Measurements from ENCODE around the gene AQP7.
"Not testable (repeated sequence)": the region's sequence is repeated elsewhere in the genome, so short reads cannot be mapped to it uniquely, and the experiment has no call there.

AQP7 gene

DNA sequence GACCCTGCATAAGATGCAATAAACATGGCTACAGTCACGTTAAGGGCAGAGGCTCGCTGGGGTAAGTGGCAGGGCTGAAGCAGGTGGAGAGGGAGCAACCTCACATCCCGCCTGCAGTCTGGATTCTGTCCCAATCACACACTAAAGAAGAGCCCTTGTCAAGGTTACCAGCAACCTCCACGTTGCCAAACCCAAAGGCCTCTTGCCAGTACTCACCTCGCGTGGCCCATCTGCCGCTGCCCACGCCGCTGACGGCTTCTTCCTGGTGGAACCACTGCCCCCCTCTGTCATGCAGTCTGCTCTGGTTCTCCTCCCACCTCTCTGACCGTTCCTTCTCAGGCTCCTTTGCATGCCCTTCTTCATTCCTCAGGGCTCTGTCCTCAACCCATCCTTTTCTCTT, 8.8 kb downstream of the AQP7 start:
- DNase-seq: no peak

DNA sequence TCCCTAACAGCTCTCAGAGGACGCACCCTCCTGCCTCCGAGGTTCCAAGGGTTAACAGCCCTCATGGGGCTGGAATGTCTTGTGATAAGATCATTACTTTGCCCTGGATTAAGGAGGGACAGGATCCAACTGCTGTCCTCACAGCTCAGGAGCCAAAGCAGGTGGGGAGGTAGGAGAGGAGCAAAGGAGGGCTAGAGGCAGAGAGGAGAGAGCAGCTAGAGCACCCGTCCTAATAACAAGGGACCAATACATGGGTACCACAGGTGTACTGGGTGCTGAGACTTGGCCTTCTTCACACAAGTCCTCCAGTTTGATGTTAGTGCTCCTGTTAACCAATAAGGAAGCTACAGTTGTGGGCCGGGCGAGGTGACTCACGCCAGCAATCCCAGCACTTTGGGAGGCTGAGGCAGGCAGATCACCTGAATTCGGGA, 9.8 kb downstream of the AQP7 start:
- DNase-seq: not testable (repeated sequence)

DNA sequence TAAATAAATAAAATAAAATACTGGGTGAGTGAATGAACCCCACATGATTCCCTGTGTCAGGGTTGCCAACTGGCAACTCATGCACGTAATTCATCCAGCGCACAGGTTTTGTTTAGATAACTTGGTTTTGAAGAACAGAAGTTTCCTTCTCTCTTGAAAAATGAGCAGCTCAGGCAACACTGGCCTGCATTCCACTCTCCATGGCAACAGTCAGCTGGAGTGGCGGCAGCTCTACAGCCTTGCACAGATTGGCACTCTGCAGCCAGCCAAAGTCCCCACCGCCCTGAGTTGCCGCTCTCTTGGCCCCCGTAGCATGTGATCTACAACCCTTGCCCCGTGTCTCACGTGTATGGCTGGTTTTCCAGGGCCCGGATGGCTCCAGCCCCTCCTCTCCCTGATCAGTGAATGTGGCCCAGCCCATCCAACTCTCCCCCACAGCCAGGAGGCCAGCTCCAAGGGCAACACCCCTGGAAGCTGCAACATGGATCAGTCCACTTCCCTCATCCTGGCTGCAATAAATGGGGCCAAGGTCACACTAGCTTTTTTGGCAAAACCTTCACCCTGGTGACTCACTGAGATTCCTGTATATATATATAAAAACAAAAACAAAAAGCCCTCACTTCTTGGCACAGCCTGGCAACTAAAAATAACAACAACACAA, 11.1 kb downstream of the AQP7 start:
- DNase-seq: not testable (repeated sequence)

DNA sequence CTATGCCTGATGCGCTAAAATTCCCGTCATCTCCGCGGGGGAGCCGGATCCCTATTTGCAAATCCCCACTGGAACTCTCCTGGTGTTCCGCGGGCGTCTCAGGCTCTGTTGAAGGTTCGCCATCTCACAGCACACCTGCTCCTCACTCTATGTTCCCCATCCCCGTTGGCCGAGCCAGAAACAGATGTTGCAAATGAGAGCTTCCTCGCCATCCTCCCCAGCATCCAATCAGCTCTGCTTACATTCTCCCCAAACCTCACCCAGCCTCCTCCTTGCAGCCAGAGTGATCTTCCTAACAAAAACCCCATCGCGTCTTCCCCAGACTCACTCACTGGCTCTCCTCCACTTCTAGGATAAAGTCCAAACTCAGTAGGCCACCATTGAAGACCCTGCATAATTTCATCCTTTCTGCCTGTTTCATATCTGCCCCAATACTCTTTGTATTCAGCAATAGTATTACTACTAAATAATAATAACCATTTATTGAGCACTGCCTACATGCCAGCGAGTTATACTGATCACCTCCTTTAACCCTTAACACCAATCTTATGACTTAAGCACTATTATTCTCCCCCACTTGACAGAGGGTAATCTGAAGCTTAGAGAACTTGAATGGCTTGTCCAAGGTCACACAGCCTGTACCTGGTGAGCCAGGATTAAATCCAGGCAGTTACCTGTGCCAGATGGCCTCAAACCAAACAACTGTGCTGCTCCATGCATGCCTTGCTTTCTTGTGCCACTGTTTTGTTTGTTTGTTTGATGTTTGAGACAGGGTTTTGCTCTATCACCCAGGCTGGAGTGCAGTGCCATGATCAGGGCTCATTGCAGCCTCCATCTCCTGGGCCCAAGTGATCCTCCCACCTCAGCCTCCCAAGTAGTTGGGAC, 14.0 kb downstream of the AQP7 start:
- no peak for DNase-seq

DNA sequence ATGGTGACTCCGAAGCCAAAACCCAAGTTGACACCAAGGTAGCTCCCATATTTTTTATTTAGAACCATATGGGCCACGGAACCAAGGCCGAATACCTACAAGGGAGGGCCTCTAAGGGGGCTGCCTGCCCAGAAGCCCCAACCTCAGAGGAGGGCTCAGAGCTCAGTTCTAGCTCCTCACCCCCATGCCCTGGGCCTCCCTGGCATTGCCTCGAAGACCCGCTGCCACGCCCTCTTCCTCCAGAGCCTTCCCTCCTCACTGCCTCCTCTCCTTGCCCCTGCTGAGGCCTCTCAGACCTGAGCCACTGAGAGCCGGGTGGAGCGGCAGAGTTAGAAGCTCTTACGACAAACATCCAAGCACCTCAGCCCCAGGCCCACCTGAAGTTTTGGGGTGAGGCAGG, 15.4 kb downstream of the AQP7 start:
- not testable (repeated sequence) for DNase-seq

DNA sequence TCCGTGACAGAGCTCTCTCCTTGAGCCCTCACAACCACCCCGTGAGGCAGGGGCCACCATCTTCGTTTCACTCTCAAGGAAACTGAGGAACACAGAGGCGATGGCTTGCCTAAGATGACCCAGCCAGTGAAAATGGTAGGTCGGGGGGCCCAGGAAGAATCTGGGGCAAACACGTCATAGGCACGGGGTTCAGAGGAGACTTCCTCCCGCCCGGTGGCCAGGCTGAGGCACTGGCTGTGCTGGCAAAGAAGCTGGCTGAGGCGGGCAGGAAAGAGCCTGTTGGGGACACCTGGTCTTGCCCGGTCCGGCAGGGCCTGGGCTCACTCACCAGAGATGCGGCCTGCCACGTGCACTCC, 15.7 kb downstream of the AQP7 start:
- DNase-seq: not testable (repeated sequence)

DNA sequence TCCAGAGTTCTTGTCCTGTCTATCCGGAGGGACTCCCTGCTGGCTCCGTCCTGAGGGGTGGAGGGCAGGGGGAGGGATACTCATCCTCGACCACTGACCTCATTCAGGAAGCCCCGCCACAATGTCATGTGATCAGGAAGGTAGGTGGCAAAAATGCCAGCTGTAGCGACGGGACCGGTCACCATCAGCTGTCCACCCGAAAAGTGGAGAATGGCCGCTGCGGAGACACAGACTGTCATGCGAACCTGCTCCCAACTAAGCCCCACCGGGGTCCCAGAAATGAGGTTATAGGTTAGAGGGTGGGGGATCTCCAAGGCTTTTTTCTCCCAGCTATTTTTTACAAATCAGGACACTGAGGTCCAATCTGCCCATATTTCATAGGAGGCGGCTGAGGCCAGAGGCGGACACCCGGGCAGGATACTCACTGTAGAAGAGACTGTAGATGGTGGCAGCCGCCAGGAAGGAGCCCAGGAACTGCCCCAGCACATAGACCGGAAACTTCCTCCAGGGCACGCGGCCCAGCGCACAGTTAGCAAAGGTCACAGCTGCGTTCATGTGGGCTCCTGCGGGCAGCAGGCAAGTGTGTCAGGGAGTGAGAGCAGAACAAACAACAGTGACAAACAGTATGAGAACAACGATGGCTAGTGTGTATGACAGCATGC, 16.3 kb downstream of the AQP7 start:
- DNase-seq: not testable (repeated sequence)

DNA sequence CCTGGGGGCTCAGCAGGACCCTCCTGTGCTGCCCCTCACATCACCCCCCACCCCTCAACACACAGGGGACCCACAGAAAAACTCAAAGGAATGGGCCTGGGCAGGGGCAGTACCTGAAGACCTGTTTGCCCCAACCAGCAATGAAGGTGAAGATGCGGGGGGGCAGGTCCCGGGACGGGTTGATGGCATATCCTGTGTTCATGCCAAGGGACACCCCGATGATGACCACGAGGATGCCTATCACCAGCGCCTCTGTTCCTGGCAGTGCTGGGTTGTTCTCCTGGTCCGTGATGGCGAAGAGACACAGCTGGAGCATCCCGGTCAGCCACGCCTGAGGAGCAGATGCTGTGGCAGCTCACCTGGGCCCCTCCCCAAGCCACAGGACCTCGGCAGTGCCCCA, 16.8 kb downstream of the AQP7 start:
- not testable (repeated sequence) for DNase-seq

DNA sequence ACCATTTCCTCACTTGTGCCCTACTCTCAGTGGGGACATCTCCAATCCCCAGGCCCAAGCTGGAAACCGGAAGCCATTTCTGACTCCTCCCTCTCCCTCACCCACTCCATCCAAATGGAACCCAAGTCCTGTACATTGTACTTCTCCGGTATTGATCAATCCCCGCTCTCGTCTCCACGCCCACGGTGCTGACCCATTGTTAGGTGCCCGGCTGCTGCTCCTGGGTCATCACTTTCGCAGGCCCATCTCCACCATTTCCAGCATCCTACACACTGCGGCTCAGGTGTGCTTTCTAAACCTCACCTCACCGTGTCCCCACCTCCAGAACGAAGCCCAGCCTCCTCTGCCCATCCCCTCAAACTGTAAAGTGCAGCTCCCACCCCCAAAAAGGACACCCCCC, 19.0 kb downstream of the AQP7 start:
- not testable (repeated sequence) for DNase-seq

DNA sequence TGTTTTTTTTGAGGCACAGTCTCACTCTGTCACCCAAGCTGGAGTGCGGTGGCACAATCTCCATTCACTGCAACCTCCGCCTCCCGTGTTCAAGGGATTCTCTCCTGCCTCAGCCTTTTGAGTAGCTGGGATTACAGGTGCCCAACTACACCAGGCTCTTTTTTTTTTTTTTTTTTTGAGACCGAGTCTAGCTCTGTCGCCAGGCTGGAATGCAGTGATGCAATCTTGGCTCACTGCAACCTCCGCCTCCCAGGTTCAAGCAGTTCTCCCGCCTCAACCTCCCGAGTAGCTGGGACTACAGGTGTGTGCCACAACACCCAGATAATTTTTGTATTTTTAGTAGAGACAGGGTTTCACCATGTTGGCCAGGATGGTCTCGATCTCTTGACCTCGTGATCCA, 20.0 kb downstream of the AQP7 start:
- not testable (repeated sequence) for DNase-seq

DNA sequence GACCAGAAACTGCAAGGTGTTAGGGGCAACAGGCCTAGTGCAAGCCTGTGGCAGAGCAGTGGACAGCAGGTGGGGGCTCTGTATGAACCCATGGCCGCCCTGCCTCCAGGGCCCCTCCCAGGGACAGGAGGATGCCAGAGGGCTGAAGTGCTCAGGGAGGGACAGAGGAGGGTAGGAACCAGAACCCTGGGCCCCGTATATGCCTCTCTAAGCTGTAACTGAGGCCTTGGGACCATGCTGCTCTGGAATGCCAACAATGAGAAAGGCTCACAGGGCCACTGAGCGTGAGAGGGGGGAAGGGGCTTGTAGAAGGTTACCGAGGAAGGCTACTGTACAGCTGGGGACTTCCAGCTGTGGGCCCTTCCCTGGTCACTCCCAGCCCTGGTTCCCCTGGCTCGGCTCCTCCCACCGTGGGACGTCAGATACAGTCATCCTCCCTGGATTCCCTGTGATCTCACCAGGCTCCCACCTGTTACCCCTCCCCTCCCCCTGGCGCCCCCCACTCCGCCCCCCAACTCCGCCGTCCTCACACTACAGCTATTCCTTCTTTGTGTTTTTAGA, 21.1 kb downstream of the AQP7 start:
- DNase-seq: no peak

DNA sequence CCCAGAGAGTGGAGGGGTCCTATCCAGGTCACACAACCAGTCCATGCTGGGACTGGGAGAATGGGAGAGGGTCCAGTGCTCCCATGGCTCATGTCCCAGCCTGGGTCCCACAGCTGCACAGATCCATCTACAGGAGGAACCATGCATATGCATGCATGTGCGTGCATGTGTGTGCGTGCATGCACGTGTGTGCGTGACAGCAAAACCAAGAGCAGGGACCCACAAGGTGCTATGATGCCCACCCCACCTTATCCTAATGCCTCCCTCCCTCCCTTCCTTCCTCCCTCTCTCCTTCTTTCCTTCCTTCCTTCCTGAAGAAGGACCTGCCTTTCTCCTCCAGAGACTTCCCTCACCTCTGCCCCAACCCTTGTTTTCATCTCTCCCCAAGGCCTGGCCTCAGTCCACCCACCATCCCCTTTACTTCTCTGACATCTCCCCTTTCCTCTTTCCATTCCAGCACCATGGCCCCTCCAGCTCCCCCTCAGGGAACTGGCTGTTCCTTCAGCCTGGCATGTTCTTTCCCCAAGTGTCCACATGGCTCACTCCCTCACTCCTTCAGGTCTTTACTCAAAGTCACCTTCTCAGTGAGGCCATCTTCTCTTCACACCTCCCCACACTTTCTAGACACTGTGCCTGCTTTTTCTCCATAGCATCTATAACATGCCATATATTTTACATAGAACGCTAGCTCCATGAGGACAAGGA, 21.8 kb downstream of the AQP7 start:
- no peak for DNase-seq

DNA sequence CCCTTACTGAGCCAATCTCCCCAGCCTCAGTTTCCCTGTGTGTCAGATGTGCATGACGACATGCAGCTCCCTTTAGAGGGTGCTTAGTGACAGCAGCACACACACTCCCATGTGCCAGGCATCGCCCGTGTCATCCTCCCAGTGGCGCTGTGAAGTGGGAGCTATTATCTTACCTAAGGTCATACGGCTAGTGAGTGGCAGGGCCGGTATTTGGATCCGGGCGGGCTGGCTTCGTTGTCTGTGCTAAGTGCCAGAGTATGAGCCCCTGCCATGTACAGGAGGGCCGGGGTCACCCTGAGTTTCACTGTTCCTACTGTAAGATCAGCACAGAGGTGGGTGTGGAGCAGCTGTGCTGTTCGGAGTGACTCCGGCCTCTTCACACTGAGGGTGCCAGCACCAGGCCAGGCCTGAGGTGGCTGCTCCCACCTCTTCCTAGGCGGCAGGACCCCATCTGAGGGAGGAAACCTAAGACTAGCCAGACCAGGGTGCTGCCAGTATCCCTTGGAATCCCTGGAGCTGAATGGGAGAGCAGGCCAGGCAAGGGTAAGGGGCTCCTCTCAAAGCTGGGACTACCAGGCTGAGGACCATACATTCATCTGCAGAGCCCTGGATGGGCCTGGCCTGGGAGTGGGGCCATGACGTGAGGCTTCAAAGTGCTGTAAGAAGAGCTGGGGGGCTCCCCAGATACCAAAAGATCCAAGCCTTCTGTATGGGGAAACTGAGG, 22.5 kb downstream of the AQP7 start:
- DNase-seq: no peak

DNA sequence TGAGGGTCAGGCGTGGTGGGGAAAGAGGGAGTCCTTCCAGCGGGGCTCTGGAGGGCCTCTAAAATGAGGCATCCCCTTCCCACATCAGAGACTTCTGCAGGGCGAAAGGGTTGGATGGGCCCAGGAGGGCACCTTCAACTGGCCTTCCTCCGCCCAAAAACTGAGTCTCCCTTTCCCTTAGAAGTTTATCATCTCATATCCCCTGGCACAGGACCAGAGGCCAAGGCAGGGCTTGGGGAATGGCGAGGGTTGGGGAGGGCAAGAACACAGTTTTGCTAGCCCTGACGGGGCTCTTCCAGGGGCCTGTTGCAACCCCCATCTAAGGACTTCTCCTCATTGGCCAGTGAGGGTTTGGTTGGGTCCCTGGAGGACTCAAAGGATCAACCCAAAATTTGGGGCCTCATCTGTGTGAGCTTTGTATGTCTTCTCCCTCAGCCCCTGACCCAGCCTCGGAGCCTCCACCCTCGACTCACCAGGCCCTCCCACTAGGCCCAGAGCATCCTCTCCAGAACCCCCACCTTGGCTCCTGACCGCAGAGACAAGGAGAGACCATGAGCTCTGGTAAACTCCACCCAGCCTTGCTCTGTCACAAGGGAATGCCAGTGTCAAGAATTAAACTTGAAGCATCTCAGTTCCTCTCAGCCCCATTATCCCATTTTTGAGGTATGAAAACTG, 24.1 kb downstream of the AQP7 start:
- DNase-seq: no peak

DNA sequence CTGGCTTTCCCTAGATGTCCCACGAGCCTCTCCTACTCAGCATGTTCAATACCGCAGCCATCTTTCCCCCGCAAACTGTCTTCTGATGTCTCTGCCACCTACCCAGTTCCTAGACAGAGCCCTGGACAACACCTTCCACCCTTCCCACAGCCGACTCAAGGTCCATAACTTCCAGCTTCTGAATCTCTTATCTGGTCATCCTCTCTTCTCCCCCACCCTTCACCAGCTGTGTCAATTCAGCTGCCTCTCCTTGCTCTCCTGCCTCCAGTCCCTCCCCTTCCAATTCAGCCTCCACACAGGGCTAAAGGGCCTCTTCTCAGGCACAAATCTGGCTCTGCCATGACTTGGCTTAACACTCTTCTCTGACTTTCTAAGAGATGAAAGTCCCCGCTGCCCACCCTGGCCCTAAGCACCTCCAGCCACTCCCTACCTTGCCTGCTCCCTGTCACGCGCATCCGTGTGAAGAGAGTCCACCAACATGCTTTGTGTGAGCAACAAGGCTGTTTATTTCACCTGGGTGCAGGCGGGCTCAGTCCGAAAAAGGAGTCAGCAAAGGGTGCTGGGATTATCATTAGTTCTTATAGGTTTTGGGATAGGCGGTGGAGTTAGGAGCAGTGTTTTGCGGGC, 25.2 kb downstream of the AQP7 start:
- DNase-seq: no peak

DNA sequence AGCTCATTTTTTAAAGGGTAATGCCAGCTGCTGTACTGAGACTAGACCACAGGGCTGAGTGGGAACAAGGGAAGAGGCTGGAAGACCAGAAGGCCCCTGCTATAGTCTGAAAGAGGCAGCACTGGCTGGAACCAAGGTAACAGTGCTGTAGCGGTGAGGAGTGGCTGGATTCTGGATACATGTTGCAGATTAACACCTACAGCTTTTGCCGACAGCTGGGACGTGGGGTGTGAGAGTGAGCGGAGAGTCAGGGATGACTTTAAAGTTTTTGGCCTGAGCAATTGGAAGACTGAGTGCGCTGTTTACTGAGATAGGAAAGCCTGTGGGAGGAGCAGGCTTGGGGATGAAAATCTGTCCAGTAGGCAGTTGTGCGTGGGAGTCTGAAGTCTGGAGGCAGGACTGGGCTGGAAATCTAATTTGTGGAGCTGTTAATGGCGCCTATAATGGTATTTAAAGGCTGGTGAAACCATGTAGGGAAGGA, 26.5 kb downstream of the AQP7 start:
- DNase-seq: no peak

DNA sequence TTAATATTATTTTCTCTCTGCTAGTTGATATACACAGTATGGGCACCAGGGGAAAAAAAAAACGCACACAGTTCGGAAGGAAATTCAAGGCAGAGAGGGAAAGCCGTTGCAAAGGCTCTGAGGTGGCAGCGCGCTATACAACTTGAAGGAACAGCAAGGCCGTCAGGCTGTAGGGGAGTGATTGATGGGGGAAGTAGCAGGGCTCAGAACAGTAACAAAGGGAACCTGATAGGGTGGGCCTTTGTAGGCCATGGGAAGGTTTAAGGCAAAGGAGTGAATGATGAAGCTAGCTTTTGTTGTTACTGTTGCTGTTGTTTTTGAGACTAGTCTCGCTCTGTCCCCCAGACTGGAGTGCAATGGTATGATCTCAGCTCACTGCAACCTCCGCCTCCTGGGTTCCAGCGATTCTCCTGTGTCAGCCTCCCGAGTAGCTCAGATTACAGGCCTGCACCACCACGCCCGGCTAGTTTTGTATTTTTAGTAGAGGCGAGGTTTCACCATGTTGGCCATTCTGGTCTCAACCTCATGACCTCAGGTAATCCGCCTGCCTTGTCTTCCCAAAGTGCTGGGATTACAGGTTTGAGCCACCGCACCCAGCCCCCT, 27.0 kb downstream of the AQP7 start:
- no peak for DNase-seq

DNA sequence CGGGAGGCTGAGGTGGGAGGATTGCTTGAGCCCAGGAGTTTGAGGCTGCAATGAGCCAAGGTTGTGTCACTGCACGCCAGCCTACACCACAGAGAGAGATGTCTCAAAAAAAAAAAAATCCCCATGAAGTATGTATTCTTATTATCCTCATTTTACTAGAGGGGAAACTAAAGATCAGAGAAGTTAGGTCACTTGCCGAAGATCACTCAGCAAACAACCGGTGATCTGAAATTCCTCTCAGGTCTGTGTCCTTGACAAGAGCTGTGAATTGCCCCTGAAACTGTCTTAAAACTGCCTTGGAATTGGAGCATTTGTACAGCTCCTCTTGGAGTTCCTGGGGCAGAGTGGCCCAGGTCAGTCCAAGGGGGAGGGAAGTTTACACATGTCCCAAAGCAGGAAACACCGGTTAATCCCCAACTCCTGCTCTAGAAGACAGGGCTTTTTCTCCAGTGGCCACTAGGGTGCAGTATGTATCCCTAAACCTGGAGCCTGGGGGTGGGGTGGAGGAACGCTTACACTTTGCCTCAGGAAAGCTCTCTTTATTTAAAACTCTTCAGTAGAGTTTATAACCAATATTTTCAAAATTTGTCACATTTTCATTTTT, 27.6 kb downstream of the AQP7 start:
- DNase-seq: peak; percentile 49

DNA sequence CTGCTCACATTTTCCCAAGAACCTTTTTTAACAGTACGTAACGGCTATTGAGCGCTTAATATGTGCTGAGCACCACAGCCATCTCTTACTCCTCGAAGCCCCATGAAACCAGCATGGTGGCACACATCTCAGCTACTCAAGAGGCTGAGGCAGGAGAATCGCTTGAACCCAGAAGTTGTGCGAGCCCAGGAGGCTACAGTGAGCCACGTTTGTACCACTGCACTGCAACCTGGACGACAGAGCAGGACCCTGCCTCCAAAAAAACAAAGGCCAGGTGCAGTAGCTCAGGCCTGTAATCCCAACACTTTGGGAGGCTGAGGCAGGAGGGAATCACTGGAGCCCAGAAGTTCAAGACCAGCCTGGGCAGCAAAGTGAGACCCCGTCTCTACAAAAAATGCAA, 28.2 kb downstream of the AQP7 start:
- DNase-seq: no peak

DNA sequence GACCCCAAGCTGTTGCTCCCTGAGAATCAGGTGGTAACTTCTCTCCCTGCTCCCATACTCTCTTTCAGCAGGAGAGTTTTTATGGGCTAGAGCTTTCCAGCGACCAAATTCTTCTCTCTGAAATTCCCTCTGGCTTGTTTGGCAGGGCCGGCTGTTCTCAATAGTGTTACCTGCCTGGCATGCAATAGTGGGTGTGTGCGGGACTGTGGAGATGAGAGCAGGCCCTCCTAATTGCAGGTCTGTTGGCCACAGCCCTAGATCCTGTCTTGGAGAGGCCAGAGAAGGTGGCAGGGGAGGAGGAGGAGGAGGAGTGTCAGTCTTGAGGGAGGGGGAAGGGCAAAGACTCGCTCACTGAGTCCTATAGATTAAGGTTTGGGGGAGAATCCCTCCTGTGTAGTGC, 29.5 kb downstream of the AQP7 start:
- no peak for DNase-seq
